Measurements from ENCODE around the gene RET.

The RET gene

GRCh38 chr10:43044961-43045621, 31.8 kb upstream of the RET start:
- DNase-seq: no peak

DNA sequence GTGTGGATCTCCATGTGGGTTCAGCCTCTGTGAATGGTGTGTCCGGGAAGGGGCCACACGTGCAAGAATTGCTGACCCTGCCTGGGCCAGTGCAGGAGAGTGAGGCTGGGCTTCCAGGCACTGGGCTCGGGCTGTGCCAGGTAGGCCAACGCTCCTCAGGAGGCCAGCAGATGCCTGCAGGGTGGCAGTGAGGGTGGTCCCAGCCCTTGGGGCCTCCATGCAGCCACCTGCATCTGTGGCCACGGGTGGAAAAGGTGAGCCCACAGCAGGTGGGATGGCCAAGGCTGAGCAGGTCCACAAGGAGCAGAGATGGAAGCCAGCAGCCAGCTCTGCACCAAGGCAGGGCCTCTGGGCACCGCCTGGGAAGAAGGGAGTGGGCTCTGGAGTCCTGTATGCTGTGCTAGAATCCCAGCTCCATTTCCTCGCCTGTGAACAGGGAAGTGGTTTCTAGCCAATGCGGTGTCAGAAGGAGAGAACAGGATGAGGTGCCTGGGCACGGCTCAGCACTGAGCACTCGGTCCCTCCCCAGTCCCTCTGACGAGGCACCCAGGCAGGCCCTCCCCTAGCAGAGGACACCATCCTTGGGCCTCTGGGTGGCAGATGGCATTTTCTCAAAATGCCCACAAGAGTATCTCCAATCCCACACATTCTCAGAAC, 31.1 kb upstream of the RET start:
- DNase-seq: no peak

GRCh38 chr10:43046288-43046991, 30.4 kb upstream of the RET start:
- no peak for DNase-seq

DNA sequence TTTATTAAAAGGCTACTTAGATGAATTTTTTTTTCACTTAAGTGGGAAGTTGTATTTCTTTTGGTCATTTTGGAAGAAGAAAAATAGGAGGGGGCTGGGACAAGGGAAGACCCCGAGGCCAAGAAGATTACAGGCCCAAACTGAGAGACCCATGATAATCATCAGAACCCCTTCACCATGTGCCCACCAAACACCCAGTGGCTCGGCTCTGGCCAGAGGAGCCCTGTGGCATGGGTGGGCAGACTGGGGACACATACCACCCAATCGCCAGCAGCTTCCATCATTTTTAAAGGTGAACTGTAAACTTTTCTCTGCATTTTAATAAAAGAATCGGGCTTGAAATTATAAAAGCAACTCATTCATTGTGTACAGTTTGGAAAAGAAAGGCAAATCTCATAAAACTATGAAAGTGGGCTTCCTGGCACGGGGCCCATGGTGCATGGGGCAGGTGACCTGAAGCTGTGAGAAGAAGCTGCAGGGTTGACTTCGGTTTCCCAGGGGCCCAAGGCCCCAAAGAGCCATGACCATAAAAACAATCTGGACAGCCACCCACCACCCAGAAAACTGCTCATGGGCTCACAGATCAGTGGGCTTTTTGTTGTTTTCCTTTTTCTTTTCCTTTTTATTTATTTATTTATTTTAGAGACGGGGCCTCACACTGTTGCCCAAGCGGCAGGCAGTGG, 29.4 kb upstream of the RET start:
- DNase-seq: no peak

- DNase-seq: no peak
Observed at GRCh38 chr10:43048301-43049051, 28.4 kb upstream of the RET start.

GRCh38 chr10:43049081-43049551, 27.8 kb upstream of the RET start:
- no peak for DNase-seq

- no peak for DNase-seq
Observed at GRCh38 chr10:43050011-43050410, 26.9 kb upstream of the RET start.

DNA sequence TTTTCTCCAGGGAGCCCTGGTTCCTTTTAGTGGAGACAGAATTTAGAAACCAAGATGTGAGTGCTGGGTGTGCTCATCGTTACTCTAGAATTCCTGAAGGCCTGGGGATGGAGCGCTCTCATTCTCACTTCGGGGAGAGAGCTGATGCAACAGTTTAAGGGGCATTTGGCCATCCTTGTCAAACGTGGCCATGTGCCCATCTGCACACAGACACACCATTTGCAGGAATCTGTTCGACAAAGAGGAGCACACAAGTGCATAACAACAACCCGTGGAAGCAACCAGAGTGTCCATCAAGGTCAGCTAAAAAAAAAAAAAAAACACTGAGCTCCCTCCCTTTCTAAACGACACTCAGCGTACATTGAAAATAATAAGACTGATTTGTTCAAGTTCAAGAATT, 23.0 kb upstream of the RET start:
- DNase-seq: no peak

GRCh38 chr10:43054593-43054992, 22.3 kb upstream of the RET start:
- DNase-seq: no peak

- no peak for DNase-seq
Observed at GRCh38 chr10:43055217-43055616, 21.7 kb upstream of the RET start.

DNA sequence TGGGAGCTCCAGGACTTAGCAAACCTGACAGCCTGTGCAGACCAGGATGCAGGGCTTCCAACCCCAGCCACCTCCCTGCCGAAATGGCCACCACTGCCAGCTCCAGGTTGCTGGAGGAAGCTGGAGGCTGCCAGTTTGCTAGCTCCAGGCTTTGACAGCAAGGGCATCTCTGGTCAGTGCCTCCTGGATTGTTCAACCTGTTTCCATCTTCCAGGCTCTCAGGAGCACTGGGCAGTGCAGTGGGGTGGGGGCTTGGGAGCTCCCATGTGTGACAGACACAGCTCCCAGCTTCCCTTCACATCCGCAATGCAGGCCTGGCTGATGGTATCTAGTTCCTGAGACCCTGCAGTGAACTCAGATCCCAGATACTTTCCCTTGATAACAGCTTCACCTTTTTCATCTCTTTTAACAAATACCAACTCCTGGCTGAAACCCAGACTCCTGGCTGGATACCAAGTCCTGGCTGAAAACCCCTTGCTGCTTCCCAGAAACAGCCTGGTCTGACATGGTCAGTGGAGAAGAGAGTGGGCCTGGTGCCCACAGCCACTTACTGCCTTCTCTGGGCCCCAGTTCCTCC, 20.8 kb upstream of the RET start:
- DNase-seq: no peak

GRCh38 chr10:43056568-43057011, 20.3 kb upstream of the RET start:
- DNase-seq: no peak

GRCh38 chr10:43057231-43057711, 19.6 kb upstream of the RET start:
- DNase-seq: no peak

DNA sequence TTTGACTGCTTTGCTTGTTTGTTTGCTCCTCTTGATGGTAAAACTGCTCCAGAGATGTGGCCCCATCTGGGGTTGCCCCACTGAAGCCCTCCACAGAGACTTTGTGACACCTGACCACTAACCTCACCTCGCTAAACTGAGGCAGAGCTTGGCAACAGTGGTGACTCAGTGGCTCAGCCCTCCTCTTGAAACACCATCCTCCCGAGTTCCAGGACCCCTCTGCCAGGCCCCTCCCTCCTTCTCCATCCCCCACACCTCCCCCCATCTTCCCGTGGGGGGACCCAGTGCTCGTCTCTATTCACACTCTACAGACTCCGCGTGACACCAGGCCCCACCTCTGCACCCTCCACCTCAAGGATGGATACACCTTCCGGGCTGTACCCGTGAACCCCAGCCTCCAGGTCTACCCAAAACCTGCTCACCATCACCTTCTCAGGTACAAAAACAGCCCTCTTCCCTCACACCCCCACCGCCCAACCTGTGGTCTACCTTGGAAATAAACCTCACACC, 19.0 kb upstream of the RET start:
- DNase-seq: no peak

DNA sequence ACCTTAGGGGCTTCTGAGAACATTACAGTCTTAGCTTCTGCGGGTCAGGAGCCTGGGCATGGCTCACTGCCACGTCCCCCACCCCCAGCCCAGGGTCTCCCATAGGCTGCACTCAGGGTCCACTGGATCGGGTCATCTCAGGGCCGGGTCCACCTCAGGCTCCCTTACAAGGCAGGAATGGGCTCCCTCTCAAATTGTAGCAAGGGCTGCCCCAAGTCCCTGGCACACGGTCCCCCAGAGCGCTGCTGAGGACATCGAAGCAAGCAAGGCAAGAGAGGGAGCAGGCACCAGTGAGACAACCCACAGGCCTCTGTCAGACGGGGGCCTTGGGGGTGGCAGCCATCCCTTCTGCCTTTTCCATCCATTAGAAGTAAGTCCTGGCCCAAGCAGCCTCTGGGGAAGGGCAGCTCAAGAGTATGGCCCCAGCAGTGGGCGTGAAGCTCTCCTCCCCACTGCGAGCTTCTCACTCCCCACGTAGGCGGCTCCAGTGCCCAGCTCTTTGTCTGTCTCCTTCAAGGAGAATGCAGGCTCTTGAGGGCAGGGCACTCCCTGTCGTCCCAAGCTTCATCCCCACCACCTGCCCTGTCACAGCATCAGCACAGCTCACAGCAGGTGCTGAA, 18.0 kb upstream of the RET start:
- no peak for DNase-seq

- no peak for DNase-seq
Observed at GRCh38 chr10:43059336-43059720, 17.5 kb upstream of the RET start.

GRCh38 chr10:43059828-43060227, 17.0 kb upstream of the RET start:
- DNase-seq: no peak

DNA sequence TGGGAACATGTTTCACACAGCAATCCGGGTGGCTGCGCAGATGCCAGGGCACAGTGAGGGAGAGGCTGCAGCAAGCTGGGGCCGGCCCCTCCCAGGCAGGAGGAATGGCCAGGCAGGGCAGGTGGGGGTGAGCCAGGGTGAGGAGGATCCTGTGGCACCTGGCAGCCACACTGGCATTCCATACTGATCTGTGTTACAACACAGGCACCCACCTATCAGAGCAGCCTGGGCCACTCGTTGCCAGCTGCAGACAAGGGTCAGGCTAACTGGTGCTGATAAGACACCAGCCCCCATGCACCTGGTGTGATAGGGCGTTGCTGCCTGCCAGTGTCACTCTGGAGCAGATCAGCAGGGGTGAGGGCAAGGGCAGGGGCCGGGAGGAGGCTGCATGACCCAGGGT, 16.6 kb upstream of the RET start:
- DNase-seq: no peak

DNA sequence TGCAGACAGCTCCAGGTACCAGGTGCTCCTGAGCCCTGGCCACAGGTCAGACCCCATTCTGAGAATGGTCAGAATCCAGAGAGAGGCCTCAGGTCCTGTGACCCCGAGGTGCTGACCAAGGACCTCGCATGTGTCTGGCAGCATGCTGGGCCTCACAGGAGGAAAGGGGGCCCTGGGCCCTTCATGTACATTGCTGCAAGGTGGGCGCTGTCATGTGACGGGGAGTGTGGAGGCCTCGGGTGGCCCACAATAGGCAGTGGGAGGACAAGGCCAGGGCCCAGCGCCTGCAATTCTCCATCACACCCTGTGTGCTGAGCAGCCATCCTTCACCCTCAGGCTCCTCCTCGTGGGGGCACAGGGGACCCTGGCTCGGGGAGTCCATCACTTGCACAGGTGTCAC, 15.5 kb upstream of the RET start:
- DNase-seq: no peak

- DNase-seq: no peak
Observed at GRCh38 chr10:43061760-43062159, 15.1 kb upstream of the RET start.

- no peak for DNase-seq
Observed at GRCh38 chr10:43062402-43063160, 14.3 kb upstream of the RET start.

Measured in NCI-H1105 (cell line).